IPS-18c (cell line): ENCODE data around the gene TMEM250.

Experiments
- H3K4me3 ChIP-seq: 2 replicates; pipeline ENCODE4 v1.7.0; 2013; ENCODE audit warnings: low read depth, mild to moderate bottlenecking, low read length, moderate library complexity; ENCODE audit not compliant: insufficient read depth
- H3K9me3 ChIP-seq: one replicate; pipeline ENCODE4 v1.6.1; 2013; ENCODE audit warnings: mild to moderate bottlenecking, low read length, moderate library complexity; ENCODE audit not compliant: control insufficient read depth, insufficient read depth

TMEM250 gene

DNA sequence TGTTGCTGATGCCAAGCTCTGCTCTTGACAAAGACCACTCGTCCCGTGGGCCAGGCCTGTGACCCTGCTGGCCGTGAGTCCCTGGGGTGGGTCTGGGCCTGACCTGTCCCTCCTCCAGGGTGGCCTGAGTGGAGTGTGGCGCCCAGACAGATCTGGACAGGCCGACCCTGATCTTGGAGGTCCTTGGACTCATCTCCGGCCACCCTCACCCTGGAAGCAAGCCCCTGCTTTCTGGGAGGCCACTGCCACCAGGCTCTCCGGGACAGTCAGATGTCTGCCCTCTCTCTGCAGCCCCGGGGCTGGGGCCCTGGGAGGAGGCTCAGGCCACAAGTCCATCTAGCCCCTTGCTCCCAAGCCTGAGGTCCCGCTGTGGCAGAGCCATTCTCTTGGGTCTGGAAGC, 31.2 kb upstream of the TMEM250 start:
- H3K4me3 ChIP-seq, result no peak overlapping the region
- peaks cover 4% of the 10 kb centered on the region for H3K9me3 ChIP-seq

DNA sequence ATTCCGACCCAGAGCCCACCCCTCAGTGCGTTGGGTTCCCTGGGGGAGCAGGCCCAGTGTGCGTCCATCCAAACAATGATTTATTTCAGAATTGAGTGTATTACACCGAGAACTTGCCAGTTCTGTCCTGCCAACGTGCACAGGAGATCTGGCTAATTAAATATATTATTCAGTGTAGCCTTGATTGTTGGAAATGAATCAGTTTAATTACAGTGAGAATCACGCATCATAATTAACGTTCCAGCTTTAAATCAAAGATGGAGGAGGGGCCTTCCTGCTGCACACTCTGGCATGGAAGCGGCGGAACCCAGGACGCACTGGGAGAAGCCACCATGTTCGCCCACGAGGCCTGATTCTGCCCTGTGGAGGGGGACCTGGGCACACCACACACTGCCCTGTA, 30.7 kb upstream of the TMEM250 start:
- Histone ChIP-seq H3K9me3 (peaks cover 4% of the 10 kb centered on the region), H3K4me3 (no peak overlapping the region)

DNA sequence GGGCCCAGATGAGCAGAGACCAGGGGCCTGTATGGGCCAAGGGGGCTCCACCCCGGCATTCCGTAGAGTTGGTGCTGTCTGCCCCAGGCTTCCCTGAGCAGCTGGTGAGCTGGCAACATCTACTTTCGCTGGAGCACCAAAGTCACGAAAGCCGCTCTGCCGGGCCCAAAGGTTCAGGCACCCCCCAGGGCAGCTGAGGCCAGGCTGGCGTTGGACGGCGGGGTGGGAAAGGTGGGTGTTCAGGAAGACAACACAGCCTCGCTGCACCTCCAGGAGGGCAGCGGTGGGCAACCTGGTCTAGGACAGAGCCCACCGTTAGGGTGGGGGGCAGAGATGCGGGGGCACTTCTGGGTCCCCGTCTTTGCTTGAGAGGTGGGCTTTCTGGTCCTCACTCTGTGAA, 30.1 kb upstream of the TMEM250 start:
- Histone ChIP-seq H3K4me3 (no peak overlapping the region), H3K9me3 (peaks cover 4% of the 10 kb centered on the region)

DNA sequence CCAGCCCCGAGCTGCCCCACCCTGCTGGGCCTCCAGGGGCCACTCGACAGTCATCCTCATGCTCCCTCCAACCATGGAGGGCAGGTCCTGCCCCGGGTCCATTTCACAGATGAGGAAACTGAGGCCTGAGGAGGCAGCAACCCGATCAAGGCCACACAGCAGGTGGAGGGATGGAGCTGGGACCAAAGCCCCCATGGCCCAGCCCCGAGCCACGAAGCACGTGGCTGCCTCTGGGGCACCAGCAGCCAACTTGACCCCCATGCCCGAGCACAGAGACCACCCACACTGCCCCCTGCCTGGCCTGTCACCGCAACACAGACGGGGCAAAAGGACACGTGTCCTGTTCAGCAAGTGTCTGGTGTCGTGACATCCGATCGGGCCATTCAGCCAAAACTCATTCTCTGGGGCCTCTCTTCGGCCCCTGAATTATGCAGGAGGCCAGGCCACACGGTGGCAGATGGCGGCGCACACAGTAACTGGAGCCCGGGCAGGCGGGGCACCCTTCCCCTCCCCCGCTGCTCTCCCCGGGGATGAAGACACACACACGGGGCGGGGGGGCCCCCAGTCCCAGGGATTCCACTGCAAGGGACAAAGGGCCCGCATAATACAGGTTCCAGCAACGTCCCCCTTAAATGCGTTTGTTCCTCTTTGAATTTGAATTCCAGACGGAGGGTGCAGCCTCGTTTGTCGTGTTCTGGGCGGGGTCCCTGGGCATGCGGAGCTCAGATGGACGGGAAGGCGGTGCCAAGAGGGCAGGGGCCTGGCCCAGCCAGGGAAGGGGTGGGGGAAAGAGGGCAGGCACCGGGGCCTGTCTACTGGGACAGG, 29.4 kb upstream of the TMEM250 start:
- no peak overlapping the region for H3K4me3 ChIP-seq
- H3K9me3 ChIP-seq, result peaks cover 4% of the 10 kb centered on the region

DNA sequence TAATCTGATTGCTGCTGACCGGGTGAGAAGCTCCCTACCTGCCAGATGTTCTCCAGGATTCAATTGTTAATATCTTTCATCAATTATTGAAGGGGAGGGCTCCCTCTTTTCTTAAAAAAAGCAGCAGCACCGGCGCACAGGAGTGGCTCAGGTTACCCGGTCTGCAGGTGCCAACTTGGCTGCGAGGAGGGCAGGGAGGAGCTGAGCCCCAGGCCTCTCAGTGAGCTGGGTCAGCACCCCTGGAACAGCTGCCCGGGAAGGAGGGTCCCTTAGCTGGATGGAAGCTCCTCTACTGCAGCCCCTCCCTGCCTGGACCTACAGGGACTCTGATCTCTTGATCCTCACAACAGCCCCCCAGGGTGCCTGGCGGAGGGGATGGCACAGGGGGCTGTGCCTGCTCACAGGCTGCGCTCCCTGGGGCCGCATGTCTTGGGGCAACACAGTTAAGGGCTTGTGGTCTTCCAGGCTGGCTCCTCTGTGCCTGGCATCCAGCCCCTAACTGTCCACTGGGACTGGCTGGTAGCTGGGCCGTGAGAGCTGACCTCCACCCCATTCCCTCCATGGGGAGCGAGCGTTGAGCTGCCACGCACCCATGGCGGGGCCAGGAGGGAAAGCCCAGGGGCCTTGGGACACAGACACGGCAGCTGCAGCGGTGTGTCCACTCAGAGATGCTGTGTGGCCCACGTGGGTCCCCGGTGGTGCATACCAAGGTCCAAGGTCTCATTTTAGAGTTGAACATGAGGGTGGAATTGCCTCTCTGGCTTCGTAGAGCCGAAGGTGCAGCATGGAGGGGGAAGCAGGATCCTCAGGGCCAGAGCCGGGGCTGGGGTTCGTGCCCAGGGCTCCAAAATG, 28.6 kb upstream of the TMEM250 start:
- Histone ChIP-seq H3K4me3 (no peak overlapping the region), H3K9me3 (peaks cover 4% of the 10 kb centered on the region)

DNA sequence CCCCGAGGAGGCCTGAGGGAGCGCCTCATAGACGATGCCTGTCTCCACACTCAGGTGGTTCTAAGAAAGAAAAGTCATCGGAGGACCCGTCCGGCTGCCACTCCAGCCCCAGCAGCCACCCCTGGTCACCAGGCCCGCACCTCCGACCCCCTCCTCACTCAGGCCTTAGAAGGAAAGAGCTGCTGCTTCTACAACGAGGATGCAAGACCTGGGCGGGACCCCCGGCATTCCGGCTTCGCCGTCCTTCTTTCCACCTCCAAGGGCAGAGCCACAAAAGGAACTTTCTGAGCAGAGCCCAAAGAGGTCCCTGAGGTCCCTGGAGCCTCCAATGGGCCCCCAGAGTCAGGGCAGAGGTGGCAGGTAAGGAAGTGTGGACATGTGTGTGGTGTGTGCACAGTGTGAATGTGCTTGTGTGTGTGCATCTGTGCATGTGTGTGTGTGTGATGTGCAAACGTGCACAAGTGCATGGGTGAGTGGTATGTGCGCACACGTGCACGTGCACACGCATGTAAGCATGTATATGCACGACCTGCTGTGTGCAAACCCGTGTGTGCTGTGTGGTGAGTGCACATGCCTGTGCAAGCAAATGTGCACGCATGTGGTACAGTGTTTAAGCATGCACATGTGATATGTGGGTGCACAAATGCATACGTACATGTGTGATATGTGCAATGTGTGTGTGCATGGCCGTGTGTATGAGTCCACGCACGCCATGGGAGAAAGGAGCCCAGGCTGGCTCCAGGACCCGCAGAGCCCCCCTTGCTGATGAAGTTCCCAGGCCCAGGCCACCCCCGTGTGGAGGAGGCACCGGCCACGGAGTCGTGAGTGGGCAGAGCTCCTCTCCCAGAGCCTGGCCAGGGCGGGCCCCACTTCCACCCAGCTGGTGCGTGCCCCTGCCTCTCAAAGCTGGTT, 27.7 kb upstream of the TMEM250 start:
- H3K9me3 ChIP-seq, result peaks cover 4% of the 10 kb centered on the region
- no peak overlapping the region for H3K4me3 ChIP-seq

DNA sequence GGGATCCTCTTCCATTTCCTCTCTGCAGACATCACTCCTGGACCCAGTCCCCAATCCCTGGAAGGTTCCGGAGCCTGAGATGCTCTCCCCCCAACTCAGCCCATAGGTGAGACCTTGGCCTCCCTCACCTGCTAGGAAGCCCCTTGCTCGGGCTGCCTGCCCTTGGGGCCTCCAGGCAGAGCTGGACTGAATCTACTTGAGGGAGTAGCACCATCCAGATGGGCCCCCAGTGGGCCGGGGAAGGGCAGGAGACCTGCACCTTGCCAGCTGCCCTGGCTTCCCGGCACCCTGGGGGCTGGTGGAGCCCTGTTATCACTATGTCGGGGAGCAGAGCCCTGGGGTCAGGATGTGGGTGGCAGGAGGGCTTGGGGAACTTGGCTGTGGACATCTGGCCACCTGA, 26.9 kb upstream of the TMEM250 start:
- H3K4me3 ChIP-seq, result no peak overlapping the region
- H3K9me3 ChIP-seq, result peaks cover 4% of the 10 kb centered on the region

DNA sequence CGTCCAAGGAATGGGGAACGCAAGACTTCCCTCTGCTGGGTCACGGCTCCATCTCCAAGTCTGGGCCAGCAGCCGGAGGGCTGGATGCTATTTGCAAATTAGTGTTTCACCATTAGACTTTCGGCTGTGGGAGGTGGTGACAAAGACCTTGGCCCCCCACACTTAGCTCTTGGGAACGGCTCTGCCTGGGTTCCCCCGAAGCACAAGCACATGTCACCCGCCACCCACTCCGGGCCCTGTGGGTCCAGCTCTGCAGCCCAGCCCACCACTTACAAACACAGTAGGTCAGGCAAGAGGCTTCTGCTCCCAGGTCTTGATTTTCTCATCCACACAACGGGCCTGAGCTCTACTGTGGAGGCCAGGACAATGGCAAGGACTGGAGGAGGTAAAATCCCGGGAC, 25.8 kb upstream of the TMEM250 start:
- Histone ChIP-seq H3K9me3 (peaks cover 4% of the 10 kb centered on the region), H3K4me3 (no peak overlapping the region)

DNA sequence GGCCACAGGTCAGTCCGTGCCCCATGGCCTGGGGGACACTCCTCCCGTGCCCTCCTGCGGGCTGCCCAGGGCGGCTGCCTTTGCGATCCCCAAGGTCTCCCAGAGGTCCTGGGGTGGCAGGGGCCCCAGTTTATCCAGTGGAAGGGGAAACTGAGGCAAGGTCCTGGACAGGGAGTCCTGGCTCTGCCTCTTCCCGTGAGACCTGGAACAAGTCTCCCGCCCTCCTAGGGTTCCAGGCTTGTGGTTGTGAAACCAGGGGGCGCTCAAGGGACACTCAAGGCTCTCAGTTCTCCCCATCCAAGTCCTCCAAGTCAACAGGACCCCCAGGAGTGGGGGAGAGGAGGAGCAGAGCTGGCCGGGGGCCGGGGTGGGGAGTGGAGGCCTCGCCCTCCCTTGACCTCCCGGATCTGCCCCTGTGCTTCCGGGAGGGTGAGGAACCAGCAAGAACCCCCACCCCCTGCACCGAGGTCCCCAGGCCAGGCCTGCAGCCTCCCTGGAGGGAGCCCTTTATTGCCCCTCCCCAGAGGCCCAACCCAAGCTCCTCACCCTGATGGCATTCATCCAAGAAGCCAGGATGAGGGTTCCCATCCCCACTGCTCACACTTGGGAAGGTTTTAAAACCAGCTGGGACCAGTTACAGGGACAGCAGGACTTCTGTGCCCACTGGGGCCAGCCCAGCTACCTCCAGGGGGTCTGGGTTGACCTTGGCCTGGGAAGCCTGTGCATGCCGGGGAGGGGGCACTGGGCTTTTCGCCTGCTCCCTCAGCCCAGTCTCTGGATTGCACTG, 24.7 kb upstream of the TMEM250 start:
- Histone ChIP-seq H3K9me3 (peaks cover 4% of the 10 kb centered on the region), H3K4me3 (no peak overlapping the region; the same call in 1 of the 2 replicates)

DNA sequence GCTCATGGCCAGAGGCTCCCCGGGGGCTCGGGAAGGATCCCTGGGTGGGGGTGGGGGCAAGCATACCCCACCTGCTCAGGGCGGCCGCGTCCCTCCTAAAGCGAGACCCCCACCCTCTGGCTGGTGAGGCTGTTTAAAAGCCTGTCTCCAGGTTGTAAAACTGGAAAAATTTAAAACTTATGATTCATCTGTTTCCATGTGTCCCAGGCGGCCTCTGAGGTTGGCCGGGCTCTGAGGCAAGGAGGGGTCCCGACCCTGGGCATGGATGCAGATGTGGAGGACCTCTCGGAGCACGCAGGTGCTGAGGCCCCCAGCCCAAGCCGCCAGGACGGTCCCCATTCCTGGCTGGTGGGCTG, 24.2 kb upstream of the TMEM250 start:
- H3K9me3 ChIP-seq, result peaks cover 4% of the 10 kb centered on the region
- H3K4me3 ChIP-seq, result no peak overlapping the region

DNA sequence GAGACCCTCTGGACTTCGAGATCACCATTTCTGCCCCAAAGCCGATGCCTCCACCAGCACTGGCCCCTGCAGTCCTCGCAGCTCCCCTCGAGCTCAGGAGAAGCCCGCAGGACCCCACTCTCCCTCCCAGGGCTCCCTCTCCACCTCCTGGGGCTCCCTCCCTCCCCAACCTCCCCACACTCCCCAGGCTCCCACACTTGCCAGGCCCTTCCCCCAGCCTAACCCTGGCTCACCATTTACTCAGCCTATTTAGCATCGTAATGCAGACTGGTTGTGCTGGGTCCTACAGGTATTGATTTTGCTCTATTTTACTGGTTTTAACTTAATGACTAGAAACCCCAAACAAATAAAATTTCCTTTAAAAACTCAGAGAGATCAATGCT, 23.7 kb upstream of the TMEM250 start:
- H3K4me3 ChIP-seq, result no peak overlapping the region
- H3K9me3 ChIP-seq, result peaks cover 4% of the 10 kb centered on the region

DNA sequence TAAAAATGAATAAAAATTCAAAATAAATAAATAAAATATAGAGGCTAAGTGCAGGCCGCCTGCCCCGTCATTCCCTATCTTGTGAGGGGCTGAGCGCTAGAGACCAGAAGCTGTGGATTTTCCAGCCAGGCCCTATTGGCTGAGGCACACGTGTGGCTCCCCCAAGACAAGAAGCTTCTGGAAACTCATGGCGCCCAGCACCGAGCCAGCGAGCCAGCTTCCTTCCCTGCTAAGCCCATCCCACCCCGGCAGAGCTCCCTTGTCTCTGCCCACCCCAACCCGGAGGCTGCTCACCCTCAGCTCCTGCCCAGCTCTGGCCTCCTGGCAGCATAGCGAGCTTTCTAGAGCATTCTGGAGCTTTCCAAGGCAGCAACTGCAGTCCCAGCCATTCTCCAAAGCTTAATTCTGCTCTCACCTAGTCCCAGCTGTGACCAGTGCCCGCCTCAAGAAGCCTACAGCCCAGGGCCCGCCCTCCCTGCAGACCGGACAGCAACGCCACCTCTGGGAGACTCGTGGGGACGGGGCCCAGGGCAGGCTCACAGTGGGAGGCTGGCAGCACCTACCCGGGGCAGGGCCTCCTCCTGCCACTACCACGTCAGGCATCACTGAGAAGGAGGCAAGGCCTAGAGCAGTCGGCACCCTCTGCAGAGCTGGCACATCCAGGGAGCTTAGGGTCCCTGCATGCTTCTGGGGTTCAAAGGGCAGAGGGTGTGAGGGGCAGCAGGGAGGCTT, 23.2 kb upstream of the TMEM250 start:
- Histone ChIP-seq H3K9me3 (peaks cover 4% of the 10 kb centered on the region), H3K4me3 (no peak overlapping the region)

DNA sequence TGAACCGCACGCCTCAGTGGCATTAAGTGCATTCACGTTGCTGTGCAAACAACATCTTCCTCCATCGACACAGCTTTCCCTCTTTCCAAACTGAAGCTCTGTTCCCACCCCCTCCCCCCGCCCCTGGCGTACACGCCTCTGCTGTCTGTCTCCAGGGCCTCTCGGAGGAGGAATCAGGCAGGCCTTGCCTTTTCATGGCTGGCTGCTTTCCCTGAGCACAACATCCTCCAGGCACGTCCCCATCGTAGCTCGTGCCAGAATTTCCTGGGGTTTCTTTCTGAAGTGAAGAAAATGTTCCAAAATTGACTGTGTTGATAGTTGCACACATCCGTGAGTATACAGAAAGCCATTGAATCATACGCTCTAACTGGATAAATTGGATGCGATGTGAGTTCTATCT, 22.3 kb upstream of the TMEM250 start:
- Histone ChIP-seq H3K4me3 (no peak overlapping the region), H3K9me3 (no peaks in the 10 kb centered on the region)

DNA sequence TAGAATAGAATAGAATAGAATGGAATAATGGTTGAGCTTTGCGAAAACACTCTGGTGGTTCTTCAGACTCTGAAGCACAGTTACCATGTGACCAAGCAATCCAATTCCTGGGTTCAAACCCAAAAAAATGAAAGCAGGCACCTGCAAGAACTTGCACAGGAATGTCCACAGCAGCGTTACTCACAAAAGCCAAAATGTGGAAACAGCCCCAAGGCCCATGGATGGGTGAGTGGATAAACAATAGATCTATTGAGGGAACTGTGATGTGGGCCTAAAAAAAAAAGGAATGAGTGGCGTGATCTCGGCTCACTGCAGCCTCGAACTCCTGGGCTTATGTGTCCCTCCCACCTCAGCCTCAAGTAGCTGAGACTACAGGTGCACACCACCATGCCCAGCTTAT, 21.4 kb upstream of the TMEM250 start:
- Histone ChIP-seq H3K4me3 (no peak overlapping the region), H3K9me3 (no peaks in the 10 kb centered on the region)

DNA sequence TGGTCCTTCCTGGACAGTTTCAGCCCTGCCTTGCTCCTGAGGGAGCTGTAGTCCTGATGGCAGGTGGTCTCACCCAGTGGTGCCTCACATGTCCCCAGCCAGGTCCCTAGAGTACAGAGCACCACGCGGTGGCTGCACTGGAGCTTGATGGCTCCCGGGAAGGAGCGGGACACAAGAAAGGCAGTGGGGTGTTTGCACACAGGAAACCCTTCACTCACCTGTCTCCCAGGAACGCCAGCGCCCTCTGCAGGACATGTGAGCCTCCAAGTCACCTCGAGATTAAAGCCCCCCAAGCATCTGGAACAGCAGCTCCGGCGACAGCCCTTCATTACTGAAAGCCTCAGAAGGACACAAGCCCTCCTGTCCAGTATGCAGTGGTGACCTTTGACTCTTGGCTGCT, 19.9 kb upstream of the TMEM250 start:
- no peaks in the 10 kb centered on the region for H3K9me3 ChIP-seq
- H3K4me3 ChIP-seq, result no peak overlapping the region
